Mucosa of descending colon (tissue), 3 donors: ENCODE results near the gene DLGAP1. TPM values are rescaled to one million over a fixed set of nuclear protein-coding genes. Genes with fewer than 3 reads are reported as not detected.

ENCODE experiments used
- ATAC-seq: fragments of 200-7000 bp; cut with Tn5 transposase; one replicate; pipeline ENCODE4 v1.9.1; 2020; ENCODE audit warnings: mild to moderate bottlenecking, moderate library complexity
- DNase-seq, 3 donors: peaks; one replicate each; pipeline ENCODE4 v3.0.0-alpha.2; 2020
- H3K36me3 ChIP-seq: fragments of 200-600 bp; one replicate; pipeline ENCODE4 v1.8.0; 2021; ENCODE audit warnings: low read depth, mild to moderate bottlenecking
- H3K4me1 ChIP-seq: fragments of 200-600 bp; one replicate; pipeline ENCODE4 v1.8.0; 2021; ENCODE audit warnings: low read depth, mild to moderate bottlenecking
- H3K4me3 ChIP-seq: fragments of 200-600 bp; one replicate; pipeline ENCODE4 v1.8.0; 2021; ENCODE audit warnings: mild to moderate bottlenecking
- H3K9me3 ChIP-seq: fragments of 200-600 bp; one replicate; pipeline ENCODE4 v1.8.0; 2021; ENCODE audit warnings: mild to moderate bottlenecking
- intact Hi-C, 2 donors: fragments of 100-400 bp; cut with DNase I in 1 of 2; cut with micrococcal nuclease in 1 of 2; formaldehyde crosslinking; loops; one replicate each; pipeline versions ENCODE4 v1.11.0 to v1.11.1; 2022; cut with DNase I, micrococcal nuclease
- total RNA-seq, 3 donors: library from RNA; stranded (reverse); fragmentation: NEBNext Ultra II Directional in 2 of 3; extraction: Animal tissue kit (Norgen Biotek cat#: 25700) in 2 of 3; gene quantifications; one replicate each; pipeline versions ENCODE4 v1.2.1 to v1.2.4, GENCODE V29; 2021 to 2023
- TF ChIP-seq, protein P1 (sequence below): fragments of 200-600 bp; IDR thresholded peaks from one replicate; pipeline ENCODE4 v1.8.0; 2022; ENCODE audit warnings: antibody characterized with exemption, mild to moderate bottlenecking
- donor health status: DM: no; HTN: no; CAD: no; lungs with moderate emphysema.
- donor health status: DM: no; HTN: no; CAD: no.
- donor health status: DM: no; HTN: yes; CAD: no.

DLGAP1 gene
- total RNA-seq, 3 donors from 2014 or later, result 0.46 to 6.8 (median 4.1) TPM

DNA sequence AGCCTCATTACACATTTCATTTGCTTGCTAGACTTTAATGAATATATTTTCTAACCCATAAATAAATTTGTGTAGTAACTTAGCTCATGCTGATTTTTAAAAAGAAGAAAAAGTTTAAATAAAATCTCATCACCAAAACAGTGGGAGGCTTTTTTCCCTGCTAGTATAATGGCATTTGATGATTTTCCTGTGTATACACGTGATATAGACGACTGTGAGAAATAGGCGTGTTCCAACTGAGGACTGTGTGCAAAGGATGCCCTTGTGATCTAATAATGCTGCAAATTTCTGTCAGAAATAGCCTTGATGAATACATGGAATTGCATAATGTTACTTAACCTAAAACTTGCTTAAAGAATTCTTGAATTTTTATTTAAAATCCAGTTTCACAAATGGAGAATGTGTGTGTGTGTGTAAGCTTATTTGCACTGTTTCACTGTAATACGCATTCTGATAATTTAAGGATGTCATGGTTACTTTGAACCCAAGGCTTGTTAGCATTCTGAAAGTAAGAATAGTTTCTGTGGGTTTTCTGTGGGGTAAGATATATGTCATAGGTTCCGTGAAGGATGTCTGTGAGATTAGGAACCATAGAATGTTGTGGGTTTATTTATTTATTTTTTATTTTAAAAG, 178.0 kb downstream of the DLGAP1 start:
- Histone ChIP-seq H3K9me3 (no peaks in the 10 kb centered on the region), H3K36me3 (no peaks in the 10 kb centered on the region), H3K4me1 (no peaks in the 10 kb centered on the region), H3K4me3 (no peak overlapping the region)
- DNase-seq, result no peak
- TF ChIP-seq, protein P1, sequence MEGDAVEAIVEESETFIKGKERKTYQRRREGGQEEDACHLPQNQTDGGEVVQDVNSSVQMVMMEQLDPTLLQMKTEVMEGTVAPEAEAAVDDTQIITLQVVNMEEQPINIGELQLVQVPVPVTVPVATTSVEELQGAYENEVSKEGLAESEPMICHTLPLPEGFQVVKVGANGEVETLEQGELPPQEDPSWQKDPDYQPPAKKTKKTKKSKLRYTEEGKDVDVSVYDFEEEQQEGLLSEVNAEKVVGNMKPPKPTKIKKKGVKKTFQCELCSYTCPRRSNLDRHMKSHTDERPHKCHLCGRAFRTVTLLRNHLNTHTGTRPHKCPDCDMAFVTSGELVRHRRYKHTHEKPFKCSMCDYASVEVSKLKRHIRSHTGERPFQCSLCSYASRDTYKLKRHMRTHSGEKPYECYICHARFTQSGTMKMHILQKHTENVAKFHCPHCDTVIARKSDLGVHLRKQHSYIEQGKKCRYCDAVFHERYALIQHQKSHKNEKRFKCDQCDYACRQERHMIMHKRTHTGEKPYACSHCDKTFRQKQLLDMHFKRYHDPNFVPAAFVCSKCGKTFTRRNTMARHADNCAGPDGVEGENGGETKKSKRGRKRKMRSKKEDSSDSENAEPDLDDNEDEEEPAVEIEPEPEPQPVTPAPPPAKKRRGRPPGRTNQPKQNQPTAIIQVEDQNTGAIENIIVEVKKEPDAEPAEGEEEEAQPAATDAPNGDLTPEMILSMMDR, result no peak
- ATAC-seq, result no peak
- intact Hi-C loops, result loop anchor here in 1 of 2 donors (10.0 kb wide), 1 partner anchor 58 kb away; no protein-coding TSS in a partner anchor

DNA sequence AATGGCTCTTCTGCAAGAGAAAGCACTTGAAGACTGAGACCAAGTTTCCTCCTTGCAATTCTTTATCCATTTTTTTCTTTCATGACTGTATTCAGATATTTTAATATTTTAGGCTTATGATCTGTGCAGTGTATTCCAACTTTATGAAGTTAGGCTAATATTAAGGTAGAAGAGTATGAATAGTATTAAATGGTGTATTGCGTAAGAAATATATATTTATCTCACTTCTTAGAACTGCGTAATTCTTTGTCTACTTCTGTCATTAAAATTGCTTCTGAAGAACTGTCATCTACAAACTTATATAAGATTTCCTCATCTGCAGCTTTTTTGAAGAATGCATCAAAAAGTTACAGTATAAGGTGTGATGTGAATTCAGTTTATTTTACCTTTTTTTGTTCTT, 183.2 kb downstream of the DLGAP1 start:
- intact Hi-C loops, result loop anchor here in 1 of 2 donors (10.0 kb wide), 1 partner anchor 63 kb away; no protein-coding TSS in a partner anchor
- Histone ChIP-seq H3K4me1 (no peaks in the 10 kb centered on the region), H3K36me3 (no peaks in the 10 kb centered on the region), H3K4me3 (no peak overlapping the region), H3K9me3 (no peaks in the 10 kb centered on the region)
- TF ChIP-seq, protein P1, result no peak
- ATAC-seq (no peak), DNase-seq (no peak)

DNA sequence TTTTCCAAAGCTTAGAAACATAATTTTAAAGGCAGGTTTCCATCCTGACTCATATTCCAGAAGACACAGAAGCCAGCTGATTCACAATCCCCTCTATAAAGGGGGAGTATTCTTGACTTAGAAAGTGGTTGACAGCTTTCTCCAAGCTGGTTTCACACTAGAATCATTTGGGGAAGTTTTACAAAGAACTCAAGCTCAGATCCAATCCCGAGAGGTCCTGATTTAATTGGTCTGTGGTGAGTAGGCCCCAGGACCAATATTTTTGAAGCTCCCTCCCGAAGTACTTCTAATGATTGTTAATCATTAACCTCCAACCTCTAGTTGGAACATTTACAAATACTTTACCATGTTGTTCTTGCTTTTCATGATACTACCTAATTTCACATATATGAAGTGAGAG, 184.1 kb downstream of the DLGAP1 start:
- TF ChIP-seq, protein P1, result no peak
- Histone ChIP-seq H3K4me3 (no peak overlapping the region), H3K4me1 (no peaks in the 10 kb centered on the region), H3K36me3 (no peaks in the 10 kb centered on the region), H3K9me3 (no peaks in the 10 kb centered on the region)
- no peak for DNase-seq
- intact Hi-C loops, result loop anchor here in 1 of 2 donors (10.0 kb wide), 1 partner anchor 64 kb away; no protein-coding TSS in a partner anchor
- no peak for ATAC-seq

DNA sequence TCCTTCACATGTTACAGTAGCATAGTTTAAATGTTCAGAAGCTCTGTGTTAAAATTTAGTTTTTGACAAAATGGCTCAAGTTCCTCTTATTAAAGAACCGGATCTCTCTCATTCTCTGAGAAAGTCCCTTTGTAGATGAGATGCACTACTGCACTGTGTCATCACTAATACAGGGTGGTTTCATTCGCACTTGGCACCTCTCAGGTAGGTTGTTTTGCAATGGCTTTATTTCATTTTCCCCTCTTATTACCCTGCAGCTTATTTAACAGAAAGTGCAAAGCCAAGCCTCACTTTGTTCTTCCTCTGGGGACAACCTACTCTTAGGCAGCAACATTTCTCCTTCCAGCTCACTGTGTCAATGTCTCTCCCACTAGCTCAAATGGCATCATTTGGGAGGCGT, 185.1 kb downstream of the DLGAP1 start:
- intact Hi-C loops, result loop anchor here in 1 of 2 donors (10.0 kb wide), 1 partner anchor 65 kb away; no protein-coding TSS in a partner anchor
- Histone ChIP-seq H3K36me3 (no peaks in the 10 kb centered on the region), H3K4me1 (no peaks in the 10 kb centered on the region), H3K9me3 (no peaks in the 10 kb centered on the region), H3K4me3 (no peak overlapping the region)
- TF ChIP-seq, protein P1, result no peak
- no peak for DNase-seq
- ATAC-seq, result no peak

DNA sequence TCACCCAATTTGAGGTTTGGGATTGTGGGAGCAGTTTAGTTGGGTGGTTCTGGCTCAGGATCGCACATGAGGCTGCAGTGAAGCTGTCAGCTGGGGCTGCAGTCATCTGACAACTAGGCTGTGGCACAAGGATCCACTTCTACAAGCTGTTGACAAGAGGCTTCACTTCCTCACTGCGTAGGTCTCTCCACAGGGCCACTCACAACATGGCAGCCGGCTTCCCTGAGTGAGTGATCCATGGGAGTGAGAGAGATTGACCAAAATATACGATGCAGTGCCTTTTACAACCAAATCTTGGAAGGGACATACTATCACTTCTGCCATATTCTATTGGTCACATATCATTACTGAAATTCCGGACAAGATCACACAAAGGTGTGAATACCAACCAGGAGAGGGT, 187.5 kb downstream of the DLGAP1 start:
- Histone ChIP-seq H3K4me3 (no peak overlapping the region), H3K9me3 (no peaks in the 10 kb centered on the region), H3K36me3 (no peaks in the 10 kb centered on the region), H3K4me1 (no peaks in the 10 kb centered on the region)
- intact Hi-C loops, result no loop called here
- no peak for ATAC-seq
- DNase-seq, result no peak
- TF ChIP-seq, protein P1, result no peak
